Spleen (tissue), 11 donors: ENCODE results near the gene ANGPTL2. TPM values are rescaled to one million over a fixed set of nuclear protein-coding genes. Genes with fewer than 3 reads are reported as not detected.

Experiments used
- DNase-seq: peaks from one replicate; pipeline ENCODE4 v3.0.0-alpha.2; 2020
- H3K27ac ChIP-seq, 8 donors: fragments of 200-600 bp; sonication (generic) in 7 of 8; 1 replicate in 4 of 8; 2 replicates in 4 of 8; pipeline versions ENCODE4 v1.5.0 to v1.8.0; 2016 to 2021; ENCODE audit warnings: inconsistent platforms in 4 of 8, mild to moderate bottlenecking in 4 of 8, moderate library complexity in 1 of 8
- H3K27me3 ChIP-seq, 7 donors: fragments of 200-600 bp; sonication (generic) in 6 of 7; replicated peaks in 1 of 7; 1 replicate in 4 of 7; 2 replicates in 3 of 7; pipeline versions ENCODE4 v1.5.0 to v1.8.0; 2016 to 2021; ENCODE audit warnings: inconsistent platforms in 3 of 7, mild to moderate bottlenecking in 1 of 7
- H3K36me3 ChIP-seq, 6 donors: fragments of 200-600 bp; sonication (generic) in 5 of 6; 1 replicate in 4 of 6; 2 replicates in 2 of 6; pipeline versions ENCODE4 v1.5.0 to v1.8.0; 2016 to 2021; ENCODE audit warnings: inconsistent platforms in 2 of 6
- H3K4me1 ChIP-seq, 6 donors: fragments of 200-600 bp; sonication (generic) in 5 of 6; 1 replicate in 3 of 6; 2 replicates in 3 of 6; pipeline versions ENCODE4 v1.5.0 to v1.8.0; 2016 to 2021; ENCODE audit warnings: inconsistent platforms in 3 of 6
- H3K4me3 ChIP-seq, 8 donors: fragments of 200-600 bp; sonication (generic) in 7 of 8; 1 replicate in 4 of 8; 2 replicates in 4 of 8; pipeline versions ENCODE4 v1.5.0 to v1.8.0; 2016 to 2021; ENCODE audit warnings: inconsistent platforms in 4 of 8, mild to moderate bottlenecking in 4 of 8, moderate library complexity in 2 of 8
- H3K9me3 ChIP-seq, 8 donors: fragments of 200-600 bp; sonication (generic) in 7 of 8; 1 replicate in 4 of 8; 2 replicates in 4 of 8; pipeline versions ENCODE4 v1.5.0 to v1.8.0; 2016 to 2021; ENCODE audit warnings: inconsistent platforms in 4 of 8
- CTCF ChIP-seq, 11 experiments: fragments of 200-600 bp in 7 of 11; fragments of 450-650 bp in 4 of 11; sonication (generic) in 4 of 11; IDR thresholded peaks in 8 of 11; conservative IDR thresholded peaks in 3 of 11; 1 replicate in 7 of 11; 2 replicates in 4 of 11; pipeline versions ENCODE4 v1.4.0 to v1.8.0; 2016 to 2021; ENCODE audit warnings: antibody characterized with exemption in 11 of 11, inconsistent platforms in 4 of 11, mild to moderate bottlenecking in 1 of 11
- POLR2A ChIP-seq, 3 donors: fragments of 450-650 bp; IDR thresholded peaks; one replicate each; pipeline ENCODE4 v1.5.1; 2017; ENCODE audit warnings: antibody characterized with exemption in 3 of 3, mild to moderate bottlenecking in 1 of 3
- POLR2AphosphoS5 ChIP-seq, 3 donors: sonication (generic); formaldehyde crosslinking; IDR thresholded peaks; one replicate each; pipeline ENCODE4 v1.5.1; 2017; ENCODE audit warnings: antibody characterized with exemption in 3 of 3
- WGBS, 5 donors: extraction: QIAGEN DNeasy Blood & Tissue Kit in 3 of 5; methylation state at CpG; one replicate each; pipeline versions ENCODE4 v1.1.5 to v1.1.7; 2013 to 2018; 5-methylcytosine and 5-hydroxymethylcytosine counted together
- intact Hi-C: fragments of 100-400 bp; cut with DNase I; formaldehyde crosslinking; loops from one replicate; pipeline ENCODE4 v1.15.0; 2023; ENCODE audit warnings: low total_unique reads
- polyA plus RNA-seq, 3 donors: library from polyadenylated mRNA; stranded (reverse); fragments of 200-250 nt; gene quantifications; one replicate each; pipeline ENCODE4 v1.2.1, GENCODE V29; 2013
- total RNA-seq, 7 donors: library from RNA; depleted of rRNA in 3 of 7; stranded (reverse); fragments of >200 nt in 3 of 7; fragmentation: NEBNext Ultra II Directional in 4 of 7; extraction: Animal tissue kit (Norgen Biotek cat#: 25700) in 4 of 7; gene quantifications; one replicate each; pipeline versions ENCODE4 v1.1.0 to v1.2.1, GENCODE V29; 2016 to 2021
- donor health status: healthy with polysubstance abuse.
- donor health status: DM: no; HTN: no; CAD: no; lungs with moderate emphysema.
- donor health status: DM: no; HTN: no; CAD: no.
- donor health status: Bipolar disorder and iron deficiency.
- donor health status: healthy.
- donor health status: DM: no; HTN: no; CAD: no.
- donor health status: DM: yes; HTN: yes; CAD: no.

The ANGPTL2 gene
- total and polyA plus RNA-seq, 10 donors, result 6.6 to 103 (median 48.1) TPM

GRCh38 chr9:127118597-127119319 is 3.7 kb downstream of the ANGPTL2 start:
- Histone ChIP-seq H3K4me3 (peak overlapping the region in 1 of 8 donors; percentile 72), H3K36me3 (peaks cover 0 to 14% (median 0%) of the 10 kb centered on the region in 6 donors), H3K9me3 (no peaks in the 10 kb centered on the region), H3K4me1 (peaks cover 11 to 73% (median 47%) of the 10 kb centered on the region in 6 donors), H3K27me3 (peaks cover 0 to 27% (median 10%) of the 10 kb centered on the region in 7 donors), H3K27ac (no peak overlapping the region)
- 74 to 78% (median 76%) methylated on average over 8 of the region's 8 CpGs for WGBS, 5 donors
- no peak for TF ChIP-seq CTCF (IDR thresholded peaks at IDR 0.05 in 8 of 11, conservative IDR thresholded peaks at IDR 0.05 in 3 of 11)
- no peak for TF ChIP-seq POLR2AphosphoS5 (IDR thresholded peaks at IDR 0.05)
- TF ChIP-seq POLR2A (IDR thresholded peaks at IDR 0.05), result no peak
- no peak for DNase-seq
- intact Hi-C loops, result no loop called here

- Histone ChIP-seq H3K27me3 (peaks cover 0 to 21% (median 7%) of the 10 kb centered on the region in 7 donors), H3K4me3 (no peak overlapping the region), H3K9me3 (no peaks in the 10 kb centered on the region), H3K27ac (no peak overlapping the region), H3K36me3 (peaks cover 0 to 14% (median 0%) of the 10 kb centered on the region in 6 donors), H3K4me1 (peaks cover 2 to 72% (median 40%) of the 10 kb centered on the region in 6 donors)
- WGBS, 5 donors, result 92 to 99% (median 95%) methylated on average over 4 of the region's 4 CpGs
- no peak for DNase-seq
- intact Hi-C loops, result no loop called here
- TF ChIP-seq CTCF (IDR thresholded peaks at IDR 0.05 in 8 of 11, conservative IDR thresholded peaks at IDR 0.05 in 3 of 11) (no peak), POLR2AphosphoS5 (IDR thresholded peaks at IDR 0.05) (no peak), POLR2A (IDR thresholded peaks at IDR 0.05) (no peak)
Observed at GRCh38 chr9:127117801-127118200, 4.6 kb downstream of the ANGPTL2 start.

GRCh38 chr9:127116957-127117356 is 5.5 kb downstream of the ANGPTL2 start:
- no peak for DNase-seq
- WGBS, 5 donors, result 49 to 76% (median 59%) methylated on average over 2 of the region's 2 CpGs
- TF ChIP-seq POLR2A (IDR thresholded peaks at IDR 0.05) (no peak), CTCF (IDR thresholded peaks at IDR 0.05 in 8 of 11, conservative IDR thresholded peaks at IDR 0.05 in 3 of 11) (no peak), POLR2AphosphoS5 (IDR thresholded peaks at IDR 0.05) (no peak)
- Histone ChIP-seq H3K27ac (peak overlapping the region in 1 of 8 donors; percentile 11), H3K4me1 (peaks cover 0 to 73% (median 39%) of the 10 kb centered on the region in 6 donors), H3K36me3 (peaks cover 0 to 14% (median 0%) of the 10 kb centered on the region in 6 donors), H3K27me3 (peaks cover 0 to 12% (median 0%) of the 10 kb centered on the region in 7 donors), H3K9me3 (no peaks in the 10 kb centered on the region), H3K4me3 (no peak overlapping the region)
- intact Hi-C loops, result no loop called here

- Histone ChIP-seq H3K36me3 (peaks cover 0 to 14% (median 0%) of the 10 kb centered on the region in 6 donors), H3K4me1 (peaks cover 0 to 74% (median 39%) of the 10 kb centered on the region in 6 donors), H3K4me3 (no peak overlapping the region), H3K27ac (peak overlapping the region in 1 of 8 donors; percentile 11), H3K27me3 (peaks cover 0 to 5% (median 0%) of the 10 kb centered on the region in 7 donors), H3K9me3 (no peaks in the 10 kb centered on the region)
- WGBS, 5 donors, result 61 to 77% (median 76%) methylated on average over 6 of the region's 6 CpGs
- TF ChIP-seq CTCF (IDR thresholded peaks at IDR 0.05 in 8 of 11, conservative IDR thresholded peaks at IDR 0.05 in 3 of 11), result no peak
- TF ChIP-seq POLR2AphosphoS5 (IDR thresholded peaks at IDR 0.05), result no peak
- no peak for TF ChIP-seq POLR2A (IDR thresholded peaks at IDR 0.05)
- intact Hi-C loops, result no loop called here
- no peak for DNase-seq
Observed at GRCh38 chr9:127116088-127116726, 6.2 kb downstream of the ANGPTL2 start.
